HEK293 (cell line): ENCODE results near the gene SLC35E4.

ENCODE experiments used
- CTCF ChIA-PET: fragments of 350-600 bp; formaldehyde crosslinking; extraction: SDS; loops from one replicate; lab custom pipeline; 2021; ENCODE audit warnings: antibody characterized with exemption; lab: Yijun Ruan, JAX
- POLR2A ChIA-PET: fragments of 300-600 bp; formaldehyde crosslinking; extraction: SDS; loops from one replicate; lab custom pipeline; 2020; ENCODE audit warnings: antibody characterized with exemption, inconsistent platforms; lab: Yijun Ruan, JAX
- H3K27ac ChIP-seq: fragments of 200-500 bp; sonication (Bioruptor generic); 2 replicates; pipeline ENCODE4 v1.5.1; 2014; ENCODE audit warnings: low read depth, low read length, control low read depth, inconsistent platforms; ENCODE audit errors: extremely low read depth
- H3K36me3 ChIP-seq, 2 experiments: fragments of 200-500 bp in 1 of 2; sonication (Bioruptor generic) in 1 of 2; 1 replicate in 1 of 2; 2 replicates in 1 of 2; pipeline ENCODE4 v1.5.1; 2014 to 2017; ENCODE audit warnings: inconsistent platforms in 2 of 2, low read length in 2 of 2; ENCODE audit not compliant: control insufficient read depth in 2 of 2, insufficient read depth in 1 of 2
- H3K4me1 ChIP-seq: fragments of 200-500 bp; sonication (Bioruptor generic); 2 replicates; pipeline ENCODE4 v1.5.1; 2014; ENCODE audit warnings: mild to moderate bottlenecking, low read length, inconsistent platforms; ENCODE audit not compliant: control insufficient read depth, insufficient read depth
- H3K4me3 ChIP-seq: 2 replicates; pipeline ENCODE4 v1.5.1; 2011; ENCODE audit warnings: low read depth, mild to moderate bottlenecking, control low read depth, low read length, moderate library complexity
- H3K9me3 ChIP-seq: fragments of 200-500 bp; sonication (Bioruptor generic); 2 replicates; pipeline ENCODE4 v1.5.1; 2014; ENCODE audit warnings: low read depth, low read length, inconsistent platforms; ENCODE audit not compliant: control insufficient read depth, insufficient read depth
- BCL11A ChIP-seq: fragments of 450-650 bp; formaldehyde crosslinking; IDR thresholded peaks from 2 replicates; pipeline ENCODE4 v1.5.1; 2016; ENCODE audit warnings: low read depth, missing biosample characterization, missing genetic modification characterization
- BCL11B ChIP-seq: fragments of 450-650 bp; formaldehyde crosslinking; IDR thresholded peaks from 2 replicates; pipeline ENCODE4 v1.5.1; 2016; ENCODE audit warnings: low read depth, missing biosample characterization, missing genetic modification characterization
- FEZF1 ChIP-seq: fragments of 450-650 bp; formaldehyde crosslinking; IDR thresholded peaks from 2 replicates; pipeline ENCODE4 v1.5.1; 2016; ENCODE audit warnings: missing biosample characterization, missing genetic modification characterization
- MEIS1 ChIP-seq: sonication (generic); formaldehyde crosslinking; IDR thresholded peaks from 2 replicates; pipeline ENCODE4 v1.8.1; 2022; ENCODE audit warnings: missing genetic modification reagents, mild to moderate bottlenecking, borderline replicate concordance
- OVOL3 ChIP-seq: fragments of 450-650 bp; formaldehyde crosslinking; IDR thresholded peaks from 2 replicates; pipeline ENCODE4 v1.5.1; 2016; ENCODE audit warnings: missing biosample characterization, missing genetic modification characterization
- PRDM1 ChIP-seq: fragments of 450-650 bp; formaldehyde crosslinking; IDR thresholded peaks from 2 replicates; pipeline ENCODE4; 2016; ENCODE audit warnings: missing biosample characterization, missing genetic modification characterization
- SP3 ChIP-seq: fragments of 450-650 bp; formaldehyde crosslinking; IDR thresholded peaks from 2 replicates; pipeline ENCODE4 v1.5.1; 2016; ENCODE audit warnings: missing biosample characterization, missing genetic modification characterization
- ZBTB8A ChIP-seq: fragments of 450-650 bp; formaldehyde crosslinking; IDR thresholded peaks from 2 replicates; pipeline ENCODE4 v1.5.1; 2016; ENCODE audit warnings: missing biosample characterization, missing genetic modification characterization
- ZIC2 ChIP-seq: fragments of 450-650 bp; formaldehyde crosslinking; IDR thresholded peaks from 2 replicates; pipeline ENCODE4 v1.5.1; 2016; ENCODE audit warnings: missing biosample characterization, missing genetic modification characterization
- ZNF133 ChIP-seq: fragments of 450-650 bp; formaldehyde crosslinking; IDR thresholded peaks from 2 replicates; pipeline ENCODE4 v1.5.1; 2016; ENCODE audit warnings: missing biosample characterization, missing genetic modification characterization
- ZNF138 ChIP-seq: fragments of 450-650 bp; formaldehyde crosslinking; IDR thresholded peaks from 2 replicates; pipeline ENCODE4 v1.5.1; 2016; ENCODE audit warnings: missing biosample characterization, missing genetic modification characterization, borderline replicate concordance
- ZNF146 ChIP-seq: fragments of 450-650 bp; formaldehyde crosslinking; IDR thresholded peaks from 2 replicates; pipeline ENCODE4 v1.5.1; 2016; ENCODE audit warnings: missing biosample characterization, missing genetic modification characterization
- ZNF157 ChIP-seq: fragments of 450-650 bp; formaldehyde crosslinking; IDR thresholded peaks from 2 replicates; pipeline ENCODE4 v1.5.1; 2016; ENCODE audit warnings: missing biosample characterization, missing genetic modification characterization
- ZNF202 ChIP-seq: fragments of 450-650 bp; formaldehyde crosslinking; IDR thresholded peaks from 2 replicates; pipeline ENCODE4 v1.5.1; 2016; ENCODE audit warnings: missing biosample characterization, missing genetic modification characterization, borderline replicate concordance
- ZNF221 ChIP-seq: fragments of 450-650 bp; formaldehyde crosslinking; IDR thresholded peaks from 2 replicates; pipeline ENCODE4 v1.5.1; 2017; ENCODE audit warnings: missing biosample characterization, missing genetic modification characterization, borderline replicate concordance
- ZNF24 ChIP-seq: fragments of 450-650 bp; formaldehyde crosslinking; IDR thresholded peaks from 2 replicates; pipeline ENCODE4 v1.5.1; 2016; ENCODE audit warnings: missing biosample characterization, missing genetic modification characterization
- ZNF292 ChIP-seq: fragments of 450-650 bp; formaldehyde crosslinking; IDR thresholded peaks from 2 replicates; pipeline ENCODE4 v1.5.1; 2016; ENCODE audit warnings: low read depth, missing biosample characterization, missing genetic modification characterization, borderline replicate concordance
- ZNF302 ChIP-seq: fragments of 450-650 bp; formaldehyde crosslinking; IDR thresholded peaks from 2 replicates; pipeline ENCODE4 v1.5.1; 2016; ENCODE audit warnings: missing biosample characterization, missing genetic modification characterization, low read depth
- ZNF433 ChIP-seq: fragments of 450-650 bp; formaldehyde crosslinking; IDR thresholded peaks from 2 replicates; pipeline ENCODE4 v1.5.1; 2016; ENCODE audit warnings: missing biosample characterization, missing genetic modification characterization, low read depth
- ZNF501 ChIP-seq: fragments of 450-650 bp; formaldehyde crosslinking; IDR thresholded peaks from 2 replicates; pipeline ENCODE4 v1.5.1; 2016; ENCODE audit warnings: missing biosample characterization, missing genetic modification characterization
- ZNF571 ChIP-seq: fragments of 450-650 bp; formaldehyde crosslinking; IDR thresholded peaks from 2 replicates; pipeline ENCODE4 v1.5.0; 2017; ENCODE audit warnings: missing biosample characterization, missing genetic modification characterization
- ZNF596 ChIP-seq: fragments of 450-650 bp; IDR thresholded peaks from 2 replicates; pipeline ENCODE4 v1.5.0; 2018; ENCODE audit warnings: missing biosample characterization, mild to moderate bottlenecking, missing genetic modification characterization, moderate library complexity
- ZNF623 ChIP-seq: fragments of 450-650 bp; formaldehyde crosslinking; IDR thresholded peaks from 2 replicates; pipeline ENCODE4 v1.5.1; 2016; ENCODE audit warnings: missing biosample characterization, missing genetic modification characterization
- ZNF664 ChIP-seq: fragments of 450-650 bp; formaldehyde crosslinking; IDR thresholded peaks from 2 replicates; pipeline ENCODE4 v1.5.1; 2016; ENCODE audit warnings: missing biosample characterization, missing genetic modification characterization
- ZNF677 ChIP-seq: fragments of 450-650 bp; IDR thresholded peaks from 2 replicates; pipeline ENCODE4 v1.5.0; 2018; ENCODE audit warnings: missing biosample characterization, mild to moderate bottlenecking, missing genetic modification characterization, moderate library complexity
- ZNF792 ChIP-seq: fragments of 450-650 bp; formaldehyde crosslinking; IDR thresholded peaks from 2 replicates; pipeline ENCODE4 v1.5.1; 2016; ENCODE audit warnings: missing biosample characterization, missing genetic modification characterization
- ZNF830 ChIP-seq: fragments of 450-650 bp; IDR thresholded peaks from 2 replicates; pipeline ENCODE4 v1.5.0; 2018; ENCODE audit warnings: missing biosample characterization, missing genetic modification characterization, low read depth, mild to moderate bottlenecking, moderate library complexity
- TF ChIP-seq, protein P1 (sequence below): fragments of 450-650 bp; formaldehyde crosslinking; IDR thresholded peaks from 2 replicates; pipeline ENCODE4 v1.5.1; 2016; ENCODE audit warnings: missing biosample characterization, missing genetic modification characterization
- TF ChIP-seq, protein P2 (sequence below): fragments of 450-650 bp; formaldehyde crosslinking; IDR thresholded peaks from 2 replicates; pipeline ENCODE4 v1.5.1; 2016; ENCODE audit warnings: missing biosample characterization, missing genetic modification characterization
- TF ChIP-seq, protein P3 (sequence below): fragments of 450-650 bp; formaldehyde crosslinking; optimal IDR thresholded peaks from 2 replicates; pipeline ENCODE3; 2016; ENCODE audit warnings: missing biosample characterization, mild to moderate bottlenecking, missing genetic modification characterization

The SLC35E4 gene

DNA sequence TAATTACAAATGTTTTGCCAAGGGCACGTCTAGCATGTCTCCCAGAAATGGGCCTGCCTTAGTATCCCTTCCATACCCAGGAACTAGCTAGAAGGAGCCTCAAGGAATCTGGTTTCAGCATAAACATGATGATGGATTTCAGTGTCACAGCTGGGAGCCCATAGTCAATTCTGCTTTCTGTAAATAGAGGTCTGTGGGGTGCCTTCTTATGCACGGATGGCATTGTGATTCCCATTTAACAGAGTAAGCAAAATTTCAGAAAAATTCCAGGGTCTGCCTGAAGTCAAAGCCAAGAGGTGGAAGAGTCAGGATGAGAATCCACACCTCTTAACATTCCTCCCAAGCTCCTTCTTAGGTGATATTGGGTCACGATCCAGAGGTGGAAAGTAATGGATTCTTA lies 20.0 kb downstream of the SLC35E4 start:
- Histone ChIP-seq H3K27ac (no peak overlapping the region), H3K4me3 (no peak overlapping the region), H3K36me3 (no peaks in the 10 kb centered on the region; a peak in 1 of 3 replicates), H3K9me3 (no peaks in the 10 kb centered on the region), H3K4me1 (no peaks in the 10 kb centered on the region)
- CTCF ChIA-PET = interaction anchor here (0.8 to 1.1 kb wide), 2 partner anchors 11 to 22 kb away, joined by 3 to 6 read pairs; no protein-coding TSS in a partner anchor
- TF ChIP-seq ZNF830 (tag by site-specific recombination) (no peak), ZNF133 (tag by site-specific recombination) (no peak), MEIS1 (no peak), ZNF221 (tag by site-specific recombination) (no peak), ZNF664 (no peak), ZNF501 (no peak), ZNF596 (tag by site-specific recombination) (no peak), ZBTB8A (tag by site-specific recombination) (0 out of 2 replicates have a peak, but pooled peaks have one; percentile 14), ZIC2 (tag by site-specific recombination) (peak; percentile 75), ZNF302 (tag by site-specific recombination) (no peak), PRDM1 (tag by site-specific recombination) (no peak), FEZF1 (tag by site-specific recombination) (no peak), SP3 (tag by site-specific recombination) (no peak), ZNF677 (tag by site-specific recombination) (no peak), ZNF623 (tag by site-specific recombination) (no peak)
- TF ChIP-seq, protein P1, sequence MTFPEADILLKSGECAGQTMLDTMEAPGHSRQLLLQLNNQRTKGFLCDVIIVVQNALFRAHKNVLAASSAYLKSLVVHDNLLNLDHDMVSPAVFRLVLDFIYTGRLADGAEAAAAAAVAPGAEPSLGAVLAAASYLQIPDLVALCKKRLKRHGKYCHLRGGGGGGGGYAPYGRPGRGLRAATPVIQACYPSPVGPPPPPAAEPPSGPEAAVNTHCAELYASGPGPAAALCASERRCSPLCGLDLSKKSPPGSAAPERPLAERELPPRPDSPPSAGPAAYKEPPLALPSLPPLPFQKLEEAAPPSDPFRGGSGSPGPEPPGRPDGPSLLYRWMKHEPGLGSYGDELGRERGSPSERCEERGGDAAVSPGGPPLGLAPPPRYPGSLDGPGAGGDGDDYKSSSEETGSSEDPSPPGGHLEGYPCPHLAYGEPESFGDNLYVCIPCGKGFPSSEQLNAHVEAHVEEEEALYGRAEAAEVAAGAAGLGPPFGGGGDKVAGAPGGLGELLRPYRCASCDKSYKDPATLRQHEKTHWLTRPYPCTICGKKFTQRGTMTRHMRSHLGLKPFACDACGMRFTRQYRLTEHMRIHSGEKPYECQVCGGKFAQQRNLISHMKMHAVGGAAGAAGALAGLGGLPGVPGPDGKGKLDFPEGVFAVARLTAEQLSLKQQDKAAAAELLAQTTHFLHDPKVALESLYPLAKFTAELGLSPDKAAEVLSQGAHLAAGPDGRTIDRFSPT (tag by site-specific recombination) = no peak
- POLR2A ChIA-PET = no interaction called here

DNA sequence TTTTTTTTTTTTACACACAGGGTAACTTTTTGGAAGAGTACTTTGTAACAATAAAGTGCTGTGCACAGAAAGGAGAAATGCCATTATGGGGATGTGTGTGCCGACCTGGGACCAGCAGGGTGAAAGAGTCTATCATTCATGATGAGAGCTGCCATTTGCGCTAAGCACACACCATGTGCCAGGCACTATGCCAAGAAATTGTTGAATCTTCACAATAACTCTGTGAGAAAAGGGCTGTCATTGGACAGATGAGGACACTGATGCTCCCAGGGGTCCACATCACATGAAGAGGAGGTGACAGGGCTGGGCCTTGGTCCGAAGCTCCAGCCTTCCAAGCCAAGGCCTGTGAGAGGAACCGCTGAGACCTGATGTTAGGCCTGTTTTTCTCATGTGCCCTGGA lies 26.5 kb downstream of the SLC35E4 start:
- Histone ChIP-seq H3K36me3 (peaks cover 6 to 18% of the 10 kb centered on the region in 2 experiments; a peak in 2 of 3 replicates), H3K4me1 (no peaks in the 10 kb centered on the region), H3K9me3 (no peaks in the 10 kb centered on the region), H3K27ac (no peak overlapping the region), H3K4me3 (no peak overlapping the region)
- ChIA-PET POLR2A (no interaction called here), CTCF (interaction anchor here (0.6 to 2.2 kb wide), 3 partner anchors 28 to 312 kb away, joined by 3 to 14 read pairs (median 4); partner anchors contain the start of gene SLC35E4)
- TF ChIP-seq ZNF157 (tag by site-specific recombination) = no peak
- TF ChIP-seq ZNF24 (tag by site-specific recombination) = no peak
- TF ChIP-seq BCL11A (tag by site-specific recombination) = no peak
- no peak for TF ChIP-seq OVOL3 (tag by site-specific recombination)
- no peak for TF ChIP-seq ZNF202 (tag by site-specific recombination)
- no peak for TF ChIP-seq ZNF138 (tag by site-specific recombination)
- TF ChIP-seq ZIC2 (tag by site-specific recombination) = no peak

DNA sequence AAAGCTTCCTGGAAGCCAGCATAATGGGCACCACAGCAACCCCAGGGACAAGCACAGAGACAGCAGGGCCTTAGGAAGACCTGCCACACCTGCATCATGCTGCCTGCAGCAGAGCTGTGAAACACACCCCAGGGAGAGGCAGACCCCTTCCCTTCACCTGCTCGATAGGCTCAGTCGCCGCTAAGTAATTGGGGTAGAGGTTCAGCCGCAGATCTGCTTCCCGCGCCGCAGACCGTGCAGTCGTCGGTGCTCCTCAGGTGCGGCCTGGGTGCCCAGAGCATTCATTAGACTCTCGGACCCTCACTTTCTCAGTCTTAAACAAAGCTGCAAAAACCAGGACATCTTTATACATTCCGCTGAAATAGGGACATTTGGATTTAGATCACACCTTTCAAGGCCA lies 29.2 kb downstream of the SLC35E4 start:
- Histone ChIP-seq H3K9me3 (no peaks in the 10 kb centered on the region), H3K27ac (no peak overlapping the region), H3K36me3 (peaks cover 6 to 18% of the 10 kb centered on the region in 2 experiments; a peak in 2 of 3 replicates), H3K4me1 (no peaks in the 10 kb centered on the region), H3K4me3 (no peak overlapping the region)
- POLR2A ChIA-PET = interaction anchor here (0.5 kb wide), 1 partner anchor 892 kb away, joined by 3 read pairs; no protein-coding TSS in a partner anchor
- CTCF ChIA-PET = interaction anchor here (0.6 to 1.0 kb wide), 2 partner anchors 12 to 30 kb away, joined by 3 read pairs; no protein-coding TSS in a partner anchor
- TF ChIP-seq ZNF292 (tag by site-specific recombination) = no peak
- TF ChIP-seq, protein P2, sequence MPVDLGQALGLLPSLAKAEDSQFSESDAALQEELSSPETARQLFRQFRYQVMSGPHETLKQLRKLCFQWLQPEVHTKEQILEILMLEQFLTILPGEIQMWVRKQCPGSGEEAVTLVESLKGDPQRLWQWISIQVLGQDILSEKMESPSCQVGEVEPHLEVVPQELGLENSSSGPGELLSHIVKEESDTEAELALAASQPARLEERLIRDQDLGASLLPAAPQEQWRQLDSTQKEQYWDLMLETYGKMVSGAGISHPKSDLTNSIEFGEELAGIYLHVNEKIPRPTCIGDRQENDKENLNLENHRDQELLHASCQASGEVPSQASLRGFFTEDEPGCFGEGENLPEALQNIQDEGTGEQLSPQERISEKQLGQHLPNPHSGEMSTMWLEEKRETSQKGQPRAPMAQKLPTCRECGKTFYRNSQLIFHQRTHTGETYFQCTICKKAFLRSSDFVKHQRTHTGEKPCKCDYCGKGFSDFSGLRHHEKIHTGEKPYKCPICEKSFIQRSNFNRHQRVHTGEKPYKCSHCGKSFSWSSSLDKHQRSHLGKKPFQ (tag by site-specific recombination) = no peak
- no peak for TF ChIP-seq ZNF792 (tag by site-specific recombination)
- TF ChIP-seq ZNF146 (tag by site-specific recombination) = no peak
- TF ChIP-seq ZNF433 (tag by site-specific recombination) = no peak
- no peak for TF ChIP-seq ZNF571 (tag by site-specific recombination)
- no peak for TF ChIP-seq BCL11B (tag by site-specific recombination)
- TF ChIP-seq, protein P3, sequence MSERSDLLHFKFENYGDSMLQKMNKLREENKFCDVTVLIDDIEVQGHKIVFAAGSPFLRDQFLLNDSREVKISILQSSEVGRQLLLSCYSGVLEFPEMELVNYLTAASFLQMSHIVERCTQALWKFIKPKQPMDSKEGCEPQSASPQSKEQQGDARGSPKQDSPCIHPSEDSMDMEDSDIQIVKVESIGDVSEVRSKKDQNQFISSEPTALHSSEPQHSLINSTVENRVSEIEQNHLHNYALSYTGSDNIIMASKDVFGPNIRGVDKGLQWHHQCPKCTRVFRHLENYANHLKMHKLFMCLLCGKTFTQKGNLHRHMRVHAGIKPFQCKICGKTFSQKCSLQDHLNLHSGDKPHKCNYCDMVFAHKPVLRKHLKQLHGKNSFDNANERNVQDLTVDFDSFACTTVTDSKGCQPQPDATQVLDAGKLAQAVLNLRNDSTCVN (tag by site-specific recombination) = no peak
